ENCODE data around the gene EIF4E1B.

DNA sequence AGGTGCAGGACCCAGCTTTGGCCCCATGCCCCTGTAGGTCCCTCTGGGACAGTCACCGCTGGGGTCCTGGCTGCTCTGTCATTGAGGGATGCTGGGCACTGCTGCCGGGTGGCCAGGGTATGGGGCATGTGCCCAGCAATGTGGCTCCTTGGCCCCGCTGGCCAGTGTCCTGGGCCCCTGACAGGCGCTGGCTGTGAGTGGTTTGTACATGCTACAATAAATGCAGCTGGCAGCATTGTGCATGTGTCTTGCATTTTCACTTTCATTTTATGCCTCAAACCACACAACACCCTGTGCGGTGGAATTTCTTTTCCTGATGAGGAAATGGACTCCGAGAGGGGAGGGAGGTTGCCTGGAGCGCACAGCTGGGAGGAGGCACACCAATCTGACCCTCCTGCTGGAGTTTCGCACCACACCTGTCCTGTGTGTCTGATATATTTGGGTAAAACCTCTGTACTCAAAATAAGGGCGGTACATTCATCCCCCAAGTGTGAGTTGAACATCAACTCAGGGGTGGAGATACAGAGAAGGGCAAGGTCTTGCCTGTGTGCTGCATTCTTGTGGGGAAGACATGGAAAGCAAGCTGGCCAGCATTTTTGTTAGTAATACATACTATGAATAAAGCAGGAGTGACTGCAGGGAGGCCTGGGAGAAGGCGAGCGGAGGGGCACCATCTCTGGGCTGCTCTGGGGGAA is 28.5 kb downstream of the EIF4E1B start:
- TF ChIP-seq, protein P1, sequence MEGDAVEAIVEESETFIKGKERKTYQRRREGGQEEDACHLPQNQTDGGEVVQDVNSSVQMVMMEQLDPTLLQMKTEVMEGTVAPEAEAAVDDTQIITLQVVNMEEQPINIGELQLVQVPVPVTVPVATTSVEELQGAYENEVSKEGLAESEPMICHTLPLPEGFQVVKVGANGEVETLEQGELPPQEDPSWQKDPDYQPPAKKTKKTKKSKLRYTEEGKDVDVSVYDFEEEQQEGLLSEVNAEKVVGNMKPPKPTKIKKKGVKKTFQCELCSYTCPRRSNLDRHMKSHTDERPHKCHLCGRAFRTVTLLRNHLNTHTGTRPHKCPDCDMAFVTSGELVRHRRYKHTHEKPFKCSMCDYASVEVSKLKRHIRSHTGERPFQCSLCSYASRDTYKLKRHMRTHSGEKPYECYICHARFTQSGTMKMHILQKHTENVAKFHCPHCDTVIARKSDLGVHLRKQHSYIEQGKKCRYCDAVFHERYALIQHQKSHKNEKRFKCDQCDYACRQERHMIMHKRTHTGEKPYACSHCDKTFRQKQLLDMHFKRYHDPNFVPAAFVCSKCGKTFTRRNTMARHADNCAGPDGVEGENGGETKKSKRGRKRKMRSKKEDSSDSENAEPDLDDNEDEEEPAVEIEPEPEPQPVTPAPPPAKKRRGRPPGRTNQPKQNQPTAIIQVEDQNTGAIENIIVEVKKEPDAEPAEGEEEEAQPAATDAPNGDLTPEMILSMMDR (conservative IDR thresholded peaks at IDR 0.05; ENCODE audit: low read depth in 2 of 2) = no peak
- TF ChIP-seq EZH2 (IDR thresholded peaks at IDR 0.05; ENCODE audit: low read depth, unreplicated experiment) (no peak), POLR2AphosphoS5 (IDR thresholded peaks at IDR 0.05; ENCODE audit: low read depth) (no peak), STAT1 (IDR thresholded peaks at IDR 0.05; ENCODE audit: unreplicated experiment) (no peak), EZH2phosphoT487 (IDR thresholded peaks at IDR 0.05; ENCODE audit: unreplicated experiment) (no peak), JUNB (IDR thresholded peaks at IDR 0.05; ENCODE audit: unreplicated experiment) (no peak), CREB1 (CRISPR knock-in tag; IDR thresholded peaks at IDR 0.05; ENCODE audit: low read depth) (no peak)
- TF ChIP-seq, protein P2, sequence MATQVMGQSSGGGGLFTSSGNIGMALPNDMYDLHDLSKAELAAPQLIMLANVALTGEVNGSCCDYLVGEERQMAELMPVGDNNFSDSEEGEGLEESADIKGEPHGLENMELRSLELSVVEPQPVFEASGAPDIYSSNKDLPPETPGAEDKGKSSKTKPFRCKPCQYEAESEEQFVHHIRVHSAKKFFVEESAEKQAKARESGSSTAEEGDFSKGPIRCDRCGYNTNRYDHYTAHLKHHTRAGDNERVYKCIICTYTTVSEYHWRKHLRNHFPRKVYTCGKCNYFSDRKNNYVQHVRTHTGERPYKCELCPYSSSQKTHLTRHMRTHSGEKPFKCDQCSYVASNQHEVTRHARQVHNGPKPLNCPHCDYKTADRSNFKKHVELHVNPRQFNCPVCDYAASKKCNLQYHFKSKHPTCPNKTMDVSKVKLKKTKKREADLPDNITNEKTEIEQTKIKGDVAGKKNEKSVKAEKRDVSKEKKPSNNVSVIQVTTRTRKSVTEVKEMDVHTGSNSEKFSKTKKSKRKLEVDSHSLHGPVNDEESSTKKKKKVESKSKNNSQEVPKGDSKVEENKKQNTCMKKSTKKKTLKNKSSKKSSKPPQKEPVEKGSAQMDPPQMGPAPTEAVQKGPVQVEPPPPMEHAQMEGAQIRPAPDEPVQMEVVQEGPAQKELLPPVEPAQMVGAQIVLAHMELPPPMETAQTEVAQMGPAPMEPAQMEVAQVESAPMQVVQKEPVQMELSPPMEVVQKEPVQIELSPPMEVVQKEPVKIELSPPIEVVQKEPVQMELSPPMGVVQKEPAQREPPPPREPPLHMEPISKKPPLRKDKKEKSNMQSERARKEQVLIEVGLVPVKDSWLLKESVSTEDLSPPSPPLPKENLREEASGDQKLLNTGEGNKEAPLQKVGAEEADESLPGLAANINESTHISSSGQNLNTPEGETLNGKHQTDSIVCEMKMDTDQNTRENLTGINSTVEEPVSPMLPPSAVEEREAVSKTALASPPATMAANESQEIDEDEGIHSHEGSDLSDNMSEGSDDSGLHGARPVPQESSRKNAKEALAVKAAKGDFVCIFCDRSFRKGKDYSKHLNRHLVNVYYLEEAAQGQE (IDR thresholded peaks at IDR 0.05; ENCODE audit: unreplicated experiment) = no peak
- TF ChIP-seq, protein P3, sequence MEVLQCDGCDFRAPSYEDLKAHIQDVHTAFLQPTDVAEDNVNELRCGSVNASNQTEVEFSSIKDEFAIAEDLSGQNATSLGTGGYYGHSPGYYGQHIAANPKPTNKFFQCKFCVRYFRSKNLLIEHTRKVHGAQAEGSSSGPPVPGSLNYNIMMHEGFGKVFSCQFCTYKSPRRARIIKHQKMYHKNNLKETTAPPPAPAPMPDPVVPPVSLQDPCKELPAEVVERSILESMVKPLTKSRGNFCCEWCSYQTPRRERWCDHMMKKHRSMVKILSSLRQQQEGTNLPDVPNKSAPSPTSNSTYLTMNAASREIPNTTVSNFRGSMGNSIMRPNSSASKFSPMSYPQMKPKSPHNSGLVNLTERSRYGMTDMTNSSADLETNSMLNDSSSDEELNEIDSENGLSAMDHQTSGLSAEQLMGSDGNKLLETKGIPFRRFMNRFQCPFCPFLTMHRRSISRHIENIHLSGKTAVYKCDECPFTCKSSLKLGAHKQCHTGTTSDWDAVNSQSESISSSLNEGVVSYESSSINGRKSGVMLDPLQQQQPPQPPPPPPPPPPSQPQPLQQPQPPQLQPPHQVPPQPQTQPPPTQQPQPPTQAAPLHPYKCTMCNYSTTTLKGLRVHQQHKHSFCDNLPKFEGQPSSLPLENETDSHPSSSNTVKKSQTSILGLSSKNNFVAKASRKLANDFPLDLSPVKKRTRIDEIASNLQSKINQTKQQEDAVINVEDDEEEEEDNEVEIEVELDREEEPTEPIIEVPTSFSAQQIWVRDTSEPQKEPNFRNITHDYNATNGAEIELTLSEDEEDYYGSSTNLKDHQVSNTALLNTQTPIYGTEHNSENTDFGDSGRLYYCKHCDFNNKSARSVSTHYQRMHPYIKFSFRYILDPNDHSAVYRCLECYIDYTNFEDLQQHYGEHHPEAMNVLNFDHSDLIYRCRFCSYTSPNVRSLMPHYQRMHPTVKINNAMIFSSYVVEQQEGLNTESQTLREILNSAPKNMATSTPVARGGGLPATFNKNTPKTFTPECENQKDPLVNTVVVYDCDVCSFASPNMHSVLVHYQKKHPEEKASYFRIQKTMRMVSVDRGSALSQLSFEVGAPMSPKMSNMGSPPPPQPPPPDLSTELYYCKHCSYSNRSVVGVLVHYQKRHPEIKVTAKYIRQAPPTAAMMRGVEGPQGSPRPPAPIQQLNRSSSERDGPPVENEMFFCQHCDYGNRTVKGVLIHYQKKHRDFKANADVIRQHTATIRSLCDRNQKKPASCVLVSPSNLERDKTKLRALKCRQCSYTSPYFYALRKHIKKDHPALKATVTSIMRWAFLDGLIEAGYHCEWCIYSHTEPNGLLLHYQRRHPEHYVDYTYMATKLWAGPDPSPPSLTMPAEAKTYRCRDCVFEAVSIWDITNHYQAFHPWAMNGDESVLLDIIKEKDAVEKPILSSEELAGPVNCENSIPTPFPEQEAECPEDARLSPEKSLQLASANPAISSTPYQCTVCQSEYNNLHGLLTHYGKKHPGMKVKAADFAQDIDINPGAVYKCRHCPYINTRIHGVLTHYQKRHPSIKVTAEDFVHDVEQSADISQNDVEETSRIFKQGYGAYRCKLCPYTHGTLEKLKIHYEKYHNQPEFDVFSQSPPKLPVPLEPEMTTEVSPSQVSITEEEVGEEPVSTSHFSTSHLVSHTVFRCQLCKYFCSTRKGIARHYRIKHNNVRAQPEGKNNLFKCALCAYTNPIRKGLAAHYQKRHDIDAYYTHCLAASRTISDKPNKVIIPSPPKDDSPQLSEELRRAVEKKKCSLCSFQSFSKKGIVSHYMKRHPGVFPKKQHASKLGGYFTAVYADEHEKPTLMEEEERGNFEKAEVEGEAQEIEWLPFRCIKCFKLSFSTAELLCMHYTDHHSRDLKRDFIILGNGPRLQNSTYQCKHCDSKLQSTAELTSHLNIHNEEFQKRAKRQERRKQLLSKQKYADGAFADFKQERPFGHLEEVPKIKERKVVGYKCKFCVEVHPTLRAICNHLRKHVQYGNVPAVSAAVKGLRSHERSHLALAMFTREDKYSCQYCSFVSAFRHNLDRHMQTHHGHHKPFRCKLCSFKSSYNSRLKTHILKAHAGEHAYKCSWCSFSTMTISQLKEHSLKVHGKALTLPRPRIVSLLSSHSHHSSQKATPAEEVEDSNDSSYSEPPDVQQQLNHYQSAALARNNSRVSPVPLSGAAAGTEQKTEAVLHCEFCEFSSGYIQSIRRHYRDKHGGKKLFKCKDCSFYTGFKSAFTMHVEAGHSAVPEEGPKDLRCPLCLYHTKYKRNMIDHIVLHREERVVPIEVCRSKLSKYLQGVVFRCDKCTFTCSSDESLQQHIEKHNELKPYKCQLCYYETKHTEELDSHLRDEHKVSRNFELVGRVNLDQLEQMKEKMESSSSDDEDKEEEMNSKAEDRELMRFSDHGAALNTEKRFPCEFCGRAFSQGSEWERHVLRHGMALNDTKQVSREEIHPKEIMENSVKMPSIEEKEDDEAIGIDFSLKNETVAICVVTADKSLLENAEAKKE (CRISPR knock-in tag; IDR thresholded peaks at IDR 0.05) = no peak
